HG03045 (cell line): ENCODE data around the gene ZFP3.
"Not testable (repeated sequence)": the region's sequence is repeated elsewhere in the genome, so short reads cannot be mapped to it uniquely, and the experiment has no call there.

ENCODE experiments used
- ATAC-seq: cut with Tn5 transposase; IDR thresholded peaks from one replicate; pipeline ENCODE4 v1.9.1; 2021; ENCODE audit warnings: mild to moderate bottlenecking, moderate library complexity; ENCODE audit not compliant: unreplicated experiment

ZFP3 gene

GRCh38 chr17:5137511-5138197 is 59.4 kb downstream of the ZFP3 start:
- not testable (repeated sequence) for ATAC-seq

- ATAC-seq, result not testable (repeated sequence)
These were observed 59.9 kb downstream of the ZFP3 start for GRCh38 chr17:5138198-5138544.

GRCh38 chr17:5138616-5139457 is 60.6 kb downstream of the ZFP3 start:
- ATAC-seq, result no peak

- ATAC-seq, result no peak
These were observed 61.1 kb downstream of the ZFP3 start for GRCh38 chr17:5139458-5139732.

GRCh38 chr17:5142877-5143276 is 64.6 kb downstream of the ZFP3 start:
- ATAC-seq, result not testable (repeated sequence)
